Measurements from ENCODE around the gene TRIM47.
"Not testable (repeated sequence)": the region's sequence is repeated elsewhere in the genome, so short reads cannot be mapped to it uniquely, and the experiment has no call there.

Gene TRIM47

DNA sequence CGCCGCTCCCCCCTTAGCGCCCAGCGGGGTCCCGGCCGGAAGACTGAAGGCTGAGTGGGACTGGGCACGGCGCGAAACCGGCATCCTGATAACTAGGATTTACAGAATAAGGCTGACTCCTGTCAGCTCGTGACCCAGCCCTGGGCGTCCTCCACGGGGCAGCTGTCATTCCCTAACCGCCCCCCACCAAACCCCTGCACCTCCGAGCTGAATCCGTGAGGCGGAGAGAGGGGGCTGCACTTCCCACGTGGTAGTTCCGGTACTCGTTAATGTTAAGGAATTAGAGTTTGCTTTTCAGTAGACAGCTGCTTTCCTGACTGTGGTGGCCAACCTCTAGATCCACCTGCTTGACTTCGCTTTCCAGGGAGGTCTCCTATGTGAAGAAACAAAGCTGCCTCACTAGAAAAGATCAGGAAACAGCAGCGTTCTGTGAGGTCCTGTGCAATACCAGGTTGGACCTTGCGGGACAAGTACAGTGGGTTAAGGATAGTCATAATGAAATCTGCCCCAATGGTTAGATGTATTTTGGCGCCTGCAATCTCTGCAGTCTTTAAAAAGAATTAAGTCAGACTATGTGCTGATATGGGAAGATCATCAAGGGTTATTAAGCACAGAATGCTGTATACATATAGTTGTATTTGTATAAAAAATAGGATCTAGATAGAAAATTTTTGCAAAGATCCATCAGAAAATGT is 22.2 kb downstream of the TRIM47 start:
- ChIA-PET POLR2A (interaction anchor here (0.8 to 2.0 kb wide), 3 partner anchors 8 to 79 kb away, joined by 3 to 9 read pairs (median 3); no protein-coding TSS in a partner anchor), CTCF (interaction anchor here (0.8 to 4.5 kb wide), 16 partner anchors 9 to 255 kb away, joined by 3 to 52 read pairs (median 4); partner anchors contain the start of genes TRIM47, TRIM65, UNC13D and UNK)
- TF ChIP-seq, protein P1, sequence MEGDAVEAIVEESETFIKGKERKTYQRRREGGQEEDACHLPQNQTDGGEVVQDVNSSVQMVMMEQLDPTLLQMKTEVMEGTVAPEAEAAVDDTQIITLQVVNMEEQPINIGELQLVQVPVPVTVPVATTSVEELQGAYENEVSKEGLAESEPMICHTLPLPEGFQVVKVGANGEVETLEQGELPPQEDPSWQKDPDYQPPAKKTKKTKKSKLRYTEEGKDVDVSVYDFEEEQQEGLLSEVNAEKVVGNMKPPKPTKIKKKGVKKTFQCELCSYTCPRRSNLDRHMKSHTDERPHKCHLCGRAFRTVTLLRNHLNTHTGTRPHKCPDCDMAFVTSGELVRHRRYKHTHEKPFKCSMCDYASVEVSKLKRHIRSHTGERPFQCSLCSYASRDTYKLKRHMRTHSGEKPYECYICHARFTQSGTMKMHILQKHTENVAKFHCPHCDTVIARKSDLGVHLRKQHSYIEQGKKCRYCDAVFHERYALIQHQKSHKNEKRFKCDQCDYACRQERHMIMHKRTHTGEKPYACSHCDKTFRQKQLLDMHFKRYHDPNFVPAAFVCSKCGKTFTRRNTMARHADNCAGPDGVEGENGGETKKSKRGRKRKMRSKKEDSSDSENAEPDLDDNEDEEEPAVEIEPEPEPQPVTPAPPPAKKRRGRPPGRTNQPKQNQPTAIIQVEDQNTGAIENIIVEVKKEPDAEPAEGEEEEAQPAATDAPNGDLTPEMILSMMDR (IDR thresholded peaks at IDR 0.05; ENCODE audit: insufficient read depth, low read length, missing control alignments), result no peak
- peak overlapping the region; percentile 97 for H3K4me3 ChIP-seq (ENCODE audit: low read depth, low read length)
- no peak for DNase-seq (ENCODE audit: low read depth, low spot score)

DNA sequence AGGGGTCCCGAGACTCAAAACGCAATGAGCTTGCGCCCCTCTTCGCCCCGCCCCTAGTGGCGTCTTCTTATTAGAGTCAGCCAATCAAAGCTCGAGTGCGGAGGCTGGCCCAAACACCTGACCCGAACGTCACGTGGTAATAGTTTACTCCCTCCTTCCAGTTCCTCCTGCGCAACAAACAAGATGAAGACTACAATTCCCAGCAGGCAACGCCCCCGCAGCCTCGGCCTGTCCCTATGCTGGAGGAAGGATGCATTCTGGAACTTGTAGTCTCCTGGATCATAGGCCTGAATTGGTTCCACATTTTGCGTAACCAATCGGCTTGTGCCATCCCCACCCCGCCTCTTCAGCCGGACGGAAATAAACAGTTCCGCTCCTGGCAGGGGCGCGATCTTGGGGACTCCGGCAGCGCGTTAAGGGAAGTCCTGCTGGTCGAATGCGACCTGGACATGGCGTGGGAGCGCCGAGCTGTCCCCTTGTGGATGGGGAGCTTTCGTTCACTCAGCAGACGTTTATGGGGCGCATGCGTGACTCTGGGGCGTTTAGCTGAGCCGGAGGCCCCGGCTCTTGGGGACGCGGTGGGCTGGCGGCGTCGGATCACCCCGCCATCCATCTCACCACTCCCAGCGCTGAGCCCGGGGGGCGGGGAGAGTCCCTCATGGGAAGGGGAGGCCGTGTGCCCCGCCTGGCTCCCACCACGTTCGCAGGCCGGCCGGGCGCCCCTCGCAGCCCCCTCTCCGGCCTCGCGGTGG is 22.9 kb downstream of the TRIM47 start, which contains the start of gene WBP2:
WBP2 (minus strand) TSS at position 26 of the 752 bp plus-strand sequence. CDS start 38 bp downstream, outside the sequence.
- peak; percentile 99 for DNase-seq (ENCODE audit: low read depth, low spot score)
- TF ChIP-seq, protein P1 (IDR thresholded peaks at IDR 0.05; ENCODE audit: insufficient read depth, low read length, missing control alignments), result peak; percentile 57

DNA sequence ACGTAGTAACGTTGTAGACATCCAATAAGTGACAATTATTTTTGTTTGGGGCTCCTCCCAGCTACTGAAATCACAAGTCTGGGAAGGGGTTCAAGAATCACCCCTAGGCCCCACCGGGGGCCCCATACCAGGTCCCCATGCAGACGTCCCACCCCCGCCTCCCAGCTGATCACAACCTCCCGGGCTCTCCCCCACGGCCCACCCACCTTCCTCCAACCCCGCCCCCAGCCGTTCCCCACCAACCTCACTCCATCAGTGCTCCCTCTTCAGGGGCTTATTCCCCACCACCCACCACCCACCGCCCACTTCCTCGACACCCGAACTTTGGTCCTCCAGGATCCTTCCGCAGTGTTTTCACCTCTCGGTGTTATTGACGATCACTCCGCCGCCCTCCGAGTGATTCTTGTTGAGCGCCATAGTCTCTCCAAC is 23.5 kb downstream of the TRIM47 start:
- CTCF ChIA-PET, result interaction anchor here (0.6 to 4.5 kb wide), 19 partner anchors 8 to 159 kb away, joined by 3 to 52 read pairs (median 4); partner anchors contain the start of genes GALK1, TRIM47, TRIM65 and UNC13D

More for the DNA sequence above, 22.9 kb downstream of the TRIM47 start, which contains the start of gene WBP2:
- CTCF ChIA-PET, result interaction anchor here (0.6 to 4.5 kb wide), 19 partner anchors 8 to 254 kb away, joined by 3 to 52 read pairs (median 4); partner anchors contain the start of genes TRIM47, TRIM65, UNC13D and UNK
- POLR2A ChIA-PET, result interaction anchor here (0.6 to 2.0 kb wide), 10 partner anchors 9 to 722 kb away, joined by 3 to 9 read pairs (median 4); partner anchors contain the start of gene TRIM65
- H3K4me3 ChIP-seq (ENCODE audit: low read depth, low read length), result peak within 1 kb of the TSS; percentile 97

DNA sequence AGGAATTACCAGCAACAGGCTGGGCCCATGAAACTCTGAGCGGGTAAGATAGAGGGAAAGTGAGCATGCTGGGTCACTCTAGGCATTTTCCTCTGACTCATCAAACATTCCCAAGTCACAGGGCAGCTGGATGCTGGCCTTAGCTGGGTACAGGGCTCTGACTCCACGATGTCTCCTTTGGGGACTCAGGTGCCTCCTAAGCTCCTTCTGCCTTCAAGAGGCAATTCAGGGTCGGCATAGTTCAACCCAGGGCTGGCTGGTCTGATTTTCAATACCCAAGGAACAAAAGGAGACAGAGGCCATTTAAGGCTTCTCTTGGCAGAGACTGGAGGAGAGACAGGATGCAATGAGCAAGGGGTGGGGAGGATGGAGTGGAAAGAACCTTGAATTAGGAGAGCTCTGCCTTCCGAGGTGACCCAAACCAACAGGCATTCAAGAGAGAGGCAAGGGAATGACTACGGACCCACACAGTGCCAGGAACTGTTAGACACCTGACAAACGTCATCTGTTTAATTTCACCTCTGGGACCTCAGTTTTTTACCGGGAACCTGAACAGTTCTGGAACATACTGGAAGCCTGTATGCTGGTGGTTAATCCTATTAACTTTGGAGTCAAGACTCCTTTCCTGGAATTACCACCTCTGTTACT is 24.2 kb downstream of the TRIM47 start:
- DNase-seq (ENCODE audit: low read depth, low spot score), result no peak
- H3K4me3 ChIP-seq (ENCODE audit: low read depth, low read length), result peak overlapping the region; percentile 78
- CTCF ChIA-PET, result interaction anchor here (0.6 to 4.5 kb wide), 11 partner anchors 9 to 160 kb away, joined by 3 to 52 read pairs (median 5); partner anchors contain the start of genes GALK1, TRIM47, TRIM65 and UNC13D
- POLR2A ChIA-PET, result interaction anchor here (1.4 kb wide), 1 partner anchor 76 kb away, joined by 4 read pairs; no protein-coding TSS in a partner anchor
- TF ChIP-seq, protein P1 (IDR thresholded peaks at IDR 0.05; ENCODE audit: insufficient read depth, low read length, missing control alignments), result no peak

More for the DNA sequence above, 23.5 kb downstream of the TRIM47 start:
- H3K4me3 ChIP-seq (ENCODE audit: low read depth, low read length), result peak overlapping the region; percentile 78
- TF ChIP-seq, protein P1 (IDR thresholded peaks at IDR 0.05; ENCODE audit: insufficient read depth, low read length, missing control alignments), result no peak
- POLR2A ChIA-PET, result interaction anchor here (0.6 to 2.0 kb wide), 10 partner anchors 10 to 722 kb away, joined by 3 to 9 read pairs (median 4); partner anchors contain the start of gene TRIM65
- no peak for DNase-seq (ENCODE audit: low read depth, low spot score)

DNA sequence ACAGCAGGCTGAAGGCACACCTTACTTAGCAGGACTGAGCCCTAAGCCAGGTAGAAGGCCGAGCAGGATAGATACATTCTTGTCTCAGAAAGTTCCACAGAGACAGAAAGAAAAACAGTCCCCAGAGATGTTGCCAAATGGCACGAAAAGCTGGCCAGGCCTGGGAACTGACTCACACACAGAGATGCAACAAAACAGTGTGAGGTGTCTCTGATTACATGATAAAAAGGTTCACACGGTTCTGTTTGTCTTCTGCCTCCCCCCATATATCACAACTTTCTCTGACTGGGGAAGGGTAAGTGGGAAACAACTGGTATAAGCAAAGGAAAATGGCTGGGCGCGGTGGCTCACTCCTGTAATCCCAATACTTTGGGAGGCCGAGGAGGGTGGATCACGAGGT is 24.9 kb downstream of the TRIM47 start:
- H3K4me3 ChIP-seq (ENCODE audit: low read depth, low read length), result no peak overlapping the region
- TF ChIP-seq, protein P1 (IDR thresholded peaks at IDR 0.05; ENCODE audit: insufficient read depth, low read length, missing control alignments), result no peak
- DNase-seq (ENCODE audit: low read depth, low spot score), result no peak
- CTCF ChIA-PET, result interaction anchor here (1.0 to 4.5 kb wide), 6 partner anchors 9 to 100 kb away, joined by 4 to 52 read pairs (median 6); partner anchors contain the start of genes TRIM47, TRIM65 and UNC13D
- POLR2A ChIA-PET, result interaction anchor here (0.6 kb wide), 2 partner anchors 38 to 66 kb away, joined by 3 read pairs; no protein-coding TSS in a partner anchor

DNA sequence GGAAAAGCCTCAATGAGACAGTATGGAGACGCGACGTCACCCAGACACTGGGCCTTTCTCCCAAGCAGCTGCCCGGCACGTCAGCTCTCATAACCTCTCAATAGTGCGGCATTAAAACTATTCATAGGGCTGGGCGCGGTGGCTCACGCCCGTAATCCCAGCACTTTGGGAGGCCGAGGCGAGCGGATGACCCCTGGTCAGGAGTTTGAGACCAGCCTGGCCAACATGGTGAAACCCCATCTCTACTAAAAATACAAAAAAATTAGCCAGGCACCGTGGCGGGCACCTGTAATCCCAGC is 26.7 kb downstream of the TRIM47 start:
- H3K4me3 ChIP-seq (ENCODE audit: low read depth, low read length); DNase-seq (ENCODE audit: low read depth, low spot score); POLR2A ChIA-PET: not testable (repeated sequence)
- CTCF ChIA-PET, result interaction anchor here (0.8 to 1.2 kb wide), 3 partner anchors 24 to 98 kb away, joined by 3 read pairs; partner anchors contain the start of gene GALK1

All from AG04449 (cell line).